Stimulated activated CD4-positive, alpha-beta T cell treated with anti-CD3 and anti-CD28 coated beads, Interleukin-4, amount 100 ng/mL, for 24 hours (primary cell): ENCODE results near the gene BACH2.
"Not testable (repeated sequence)": the region's sequence is repeated elsewhere in the genome, so short reads cannot be mapped to it uniquely, and the experiment has no call there.

Source experiments
- DNase-seq: peaks from one replicate; pipeline ENCODE4 v3.0.0-alpha.2; 2020

BACH2 gene

GRCh38 chr6:90087106-90087833, 209.4 kb downstream of the BACH2 start:
- DNase-seq, result no peak

GRCh38 chr6:90086517-90086916, 210.1 kb downstream of the BACH2 start:
- DNase-seq, result no peak

- peak; percentile 55 for DNase-seq
Observed at GRCh38 chr6:90083891-90084290, 212.8 kb downstream of the BACH2 start.

- DNase-seq, result no peak
Observed at GRCh38 chr6:90082847-90083246, 213.8 kb downstream of the BACH2 start.

- DNase-seq, result peak; percentile 87
Observed at GRCh38 chr6:90080876-90081481, 215.7 kb downstream of the BACH2 start.

GRCh38 chr6:90079560-90080490, 216.8 kb downstream of the BACH2 start:
- DNase-seq, result peak; percentile 76

DNA sequence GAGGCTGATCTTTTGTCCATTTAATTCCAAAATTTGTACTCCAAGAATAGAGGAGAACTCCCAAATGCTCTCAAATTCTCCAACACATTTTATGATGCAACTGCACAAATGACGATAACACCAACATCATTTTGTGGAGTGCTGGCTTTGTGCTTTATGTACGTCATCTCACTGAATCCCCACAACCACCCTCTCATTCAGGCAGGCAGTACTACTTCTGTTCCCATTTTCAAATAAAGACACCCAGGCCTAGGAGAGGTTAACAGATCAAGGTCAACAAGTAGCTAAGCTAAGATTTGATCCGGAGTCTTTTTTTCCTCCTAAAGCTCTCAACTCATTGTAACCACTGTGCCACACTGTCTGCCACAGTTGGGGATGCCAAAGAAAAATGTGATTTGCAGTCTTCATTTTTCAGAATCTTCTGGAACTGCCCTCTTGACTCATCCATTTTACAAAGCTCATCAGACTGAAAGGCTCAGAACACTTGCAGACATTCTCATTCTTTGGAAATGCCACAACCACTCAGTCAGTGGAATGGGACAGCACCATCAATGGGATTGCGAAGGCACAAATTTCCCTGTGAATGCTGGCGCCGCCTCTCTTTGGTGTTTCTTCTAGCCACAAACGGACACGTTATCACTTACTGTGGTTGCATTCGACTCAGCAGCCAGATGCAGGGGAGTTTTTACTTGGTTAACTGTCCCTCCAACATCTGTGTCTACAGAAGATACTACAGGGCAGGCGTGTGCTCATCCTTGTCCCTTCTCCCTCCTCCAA, 217.9 kb downstream of the BACH2 start:
- DNase-seq, result peak; percentile 86

DNA sequence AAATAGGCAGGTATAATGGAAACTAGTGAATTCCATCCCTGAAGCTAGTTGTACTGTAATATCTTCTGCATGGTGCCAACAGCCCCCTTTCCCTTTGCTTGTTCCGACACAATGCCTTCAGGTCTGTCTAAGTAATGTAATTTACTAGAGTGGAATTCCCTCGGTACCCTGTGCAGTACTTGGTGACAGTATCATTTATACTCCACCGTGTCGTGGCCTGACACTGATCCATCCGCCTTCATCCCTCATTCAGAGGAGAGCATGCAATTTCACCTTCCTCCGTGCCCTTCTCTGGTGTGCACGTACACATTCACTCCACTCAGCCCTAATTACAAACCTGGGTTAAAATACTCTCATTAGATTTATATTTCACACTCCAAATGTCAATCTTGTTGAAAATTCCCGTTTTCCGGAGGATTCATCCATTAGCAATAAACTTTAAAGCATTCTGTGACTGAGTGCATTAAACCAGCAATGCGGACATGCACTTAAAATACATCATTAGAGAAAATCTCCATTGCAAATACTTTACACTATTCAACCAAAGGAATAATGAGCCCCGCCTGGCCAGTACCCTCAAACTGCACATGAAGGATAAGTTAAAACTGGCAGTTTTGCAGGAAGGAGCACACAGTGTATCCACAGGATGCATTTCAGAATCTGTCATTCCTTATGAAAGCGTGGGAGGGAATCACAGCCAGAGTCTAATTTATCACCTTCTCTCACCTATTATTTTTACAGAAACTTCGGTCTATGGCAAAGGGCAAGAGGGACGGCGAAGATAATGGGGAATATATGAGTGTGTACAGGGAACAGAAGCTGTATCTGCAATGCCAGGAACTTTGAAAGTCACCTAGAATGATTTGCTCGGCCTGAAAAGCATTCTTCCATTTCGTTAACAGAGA, 219.9 kb downstream of the BACH2 start:
- no peak for DNase-seq

DNA sequence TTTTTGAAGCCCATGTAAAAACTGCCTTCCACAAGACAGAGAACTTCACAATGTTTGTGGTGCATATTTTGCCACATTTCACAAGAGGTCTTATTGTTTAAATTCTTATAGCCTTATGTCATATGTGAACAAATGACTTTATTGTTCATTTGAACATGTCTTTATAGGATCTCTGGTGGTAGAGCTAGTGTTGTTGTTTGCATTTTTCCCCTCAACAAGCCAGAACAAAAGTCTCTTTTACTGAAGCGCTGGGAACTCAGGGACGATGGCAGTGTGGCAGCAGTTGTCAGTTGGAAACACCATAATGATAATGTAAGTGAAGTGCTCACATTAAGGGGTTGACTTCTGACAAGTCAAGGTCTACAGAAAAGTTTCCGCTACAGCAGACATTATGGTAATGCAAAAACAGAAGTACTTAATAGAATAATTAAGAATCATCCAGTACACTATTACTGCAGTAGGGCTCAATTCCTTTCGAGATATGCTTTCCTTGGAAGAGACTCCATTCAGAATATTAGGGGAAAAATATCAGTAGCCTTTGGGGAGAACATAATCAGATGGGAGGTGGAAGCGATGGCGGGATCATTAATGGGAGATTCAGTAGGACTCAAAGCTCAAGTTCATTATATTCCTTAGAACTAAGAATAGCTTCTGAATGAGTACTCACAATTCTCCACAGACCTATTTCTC, 222.3 kb downstream of the BACH2 start:
- no peak for DNase-seq

DNA sequence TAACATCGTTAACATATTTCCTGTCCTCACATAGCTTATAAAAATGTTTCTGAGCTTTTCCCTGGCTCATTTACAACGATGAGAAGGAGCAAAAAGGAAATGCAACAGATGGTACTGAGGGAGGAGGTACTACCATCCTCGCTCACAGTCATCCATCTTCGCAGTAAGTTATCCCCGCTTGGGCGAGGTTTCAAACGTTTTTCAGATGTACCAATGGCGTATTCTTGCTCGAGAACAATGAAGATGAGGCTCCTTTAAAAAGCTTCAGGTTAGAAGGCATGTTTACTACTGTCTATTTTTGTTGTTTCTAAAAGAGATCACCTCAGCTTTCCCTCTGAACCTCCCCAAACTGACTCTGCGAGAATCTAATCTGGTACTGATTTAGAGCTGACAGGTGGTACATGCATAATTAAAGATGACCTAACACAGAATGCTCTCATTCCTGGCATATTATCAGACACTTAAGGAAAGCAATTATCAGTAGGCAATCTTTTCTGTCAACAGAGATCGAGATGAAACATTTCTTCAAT, 223.6 kb downstream of the BACH2 start:
- no peak for DNase-seq

GRCh38 chr6:90072501-90072900, 224.1 kb downstream of the BACH2 start:
- no peak for DNase-seq

DNA sequence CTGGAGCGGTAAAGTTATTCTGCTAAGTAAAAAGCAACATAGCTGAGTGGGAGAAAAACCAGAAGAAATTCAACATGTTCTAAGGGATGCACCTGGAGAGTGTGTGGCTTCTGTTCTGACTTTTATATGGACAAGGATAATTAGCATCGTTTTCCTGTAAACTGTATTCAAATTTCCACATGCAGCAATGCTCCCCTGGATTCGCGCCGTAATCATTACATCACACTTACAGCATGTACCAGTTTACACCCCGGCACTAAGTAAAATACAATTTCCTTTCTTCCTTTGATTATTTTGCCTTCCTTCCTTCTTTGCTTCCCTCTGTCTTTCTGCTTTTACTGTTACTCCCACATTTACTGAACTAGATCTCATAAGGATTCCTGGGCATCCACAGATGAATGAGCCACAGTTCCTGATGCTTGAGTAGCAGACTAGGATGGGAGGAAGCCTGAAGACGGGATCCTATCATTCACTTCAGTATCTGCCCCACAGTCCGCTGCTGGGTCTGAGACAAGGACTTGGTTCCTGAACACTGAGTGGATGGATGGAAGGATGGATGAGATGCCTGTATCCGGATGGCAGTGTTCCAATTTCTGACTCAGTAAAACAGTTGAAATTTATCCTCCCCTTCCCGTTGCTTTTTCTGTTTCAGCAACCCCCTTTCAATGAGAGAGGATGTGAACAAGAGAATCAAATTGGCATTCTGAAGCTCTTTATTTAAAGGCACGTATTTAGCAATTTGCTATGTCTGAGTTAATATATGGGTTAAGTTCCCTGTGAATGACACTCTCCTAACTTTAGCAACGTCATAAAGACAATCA, 227.7 kb downstream of the BACH2 start:
- no peak for DNase-seq

DNA sequence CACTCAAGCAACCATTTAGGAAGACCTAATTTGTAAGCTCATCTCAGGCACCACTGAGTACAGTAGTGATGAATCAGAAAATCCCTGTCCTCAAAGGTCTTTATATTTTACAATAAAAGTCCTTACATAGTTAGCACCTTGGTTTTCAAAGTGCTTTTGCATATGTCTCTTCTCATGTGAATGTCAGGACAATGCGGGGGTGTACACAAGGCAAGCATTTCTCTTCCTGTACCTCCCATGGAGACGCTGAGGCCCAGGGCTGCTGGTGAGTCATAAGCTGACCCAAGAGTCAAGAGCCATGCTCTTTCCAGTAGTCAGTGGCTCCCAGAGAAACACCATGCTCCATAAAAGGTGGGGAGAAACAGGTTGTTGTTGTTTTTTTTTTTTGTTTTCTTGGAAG, 228.4 kb downstream of the BACH2 start:
- DNase-seq, result peak; percentile 46

- no peak for DNase-seq
Observed at GRCh38 chr6:90066697-90067096, 229.9 kb downstream of the BACH2 start.

DNA sequence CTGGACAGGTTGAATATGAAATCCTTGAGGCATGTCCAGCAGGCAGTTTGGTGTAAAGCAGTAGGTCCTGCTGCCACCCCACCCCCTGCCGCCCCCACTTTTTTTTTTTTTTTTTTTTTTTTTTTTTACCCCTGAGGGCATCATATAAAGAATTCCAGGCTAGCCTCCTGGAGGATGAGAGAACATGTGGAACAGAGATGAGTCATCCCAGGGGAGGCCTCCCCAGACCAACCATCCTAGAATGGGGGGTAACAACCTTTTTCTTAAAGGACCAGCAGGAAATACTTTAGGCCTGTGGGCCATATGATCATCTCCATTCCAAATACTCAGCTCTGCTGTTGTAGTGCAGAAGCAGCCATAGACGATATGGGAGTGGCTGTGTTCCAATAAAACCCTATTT, 231.5 kb downstream of the BACH2 start:
- no peak for DNase-seq

- no peak for DNase-seq
Observed at GRCh38 chr6:90062667-90063066, 234.0 kb downstream of the BACH2 start.

DNA sequence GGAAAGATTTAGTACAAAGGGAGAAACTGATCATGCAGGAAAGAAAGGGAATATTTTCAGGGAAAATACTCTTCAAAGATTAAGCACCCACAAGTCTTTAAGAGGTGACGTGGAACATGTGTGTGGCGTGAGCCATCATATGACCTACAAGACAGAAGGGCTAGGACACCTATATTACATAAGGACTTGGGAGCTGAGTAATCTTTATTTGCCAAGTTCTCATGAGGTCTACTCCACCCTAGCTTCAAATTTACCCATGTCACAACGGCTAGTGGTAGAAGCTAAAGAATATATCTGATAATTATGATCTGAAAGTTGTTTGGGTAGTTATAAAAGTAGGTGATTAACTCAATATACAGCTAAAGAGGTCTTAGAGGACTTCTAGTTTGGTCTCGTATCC, 234.6 kb downstream of the BACH2 start:
- DNase-seq, result no peak

DNA sequence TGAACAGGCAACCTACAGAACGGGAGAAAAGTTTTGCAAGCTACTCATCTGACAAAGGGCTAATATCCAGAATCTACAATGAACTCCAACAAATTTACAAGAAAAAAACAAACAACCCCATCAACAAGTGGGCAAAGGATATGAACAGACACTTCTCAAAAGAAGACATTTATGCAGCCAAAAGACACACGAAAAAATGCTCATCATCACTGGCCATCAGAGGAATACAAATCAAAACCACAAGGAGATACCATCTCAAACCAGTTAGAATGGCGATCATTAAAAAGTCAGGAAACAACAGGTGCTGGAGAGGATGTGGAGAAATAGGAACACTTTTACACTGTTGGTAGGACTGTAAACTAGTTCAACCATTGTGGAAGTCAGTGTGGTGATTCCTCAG, 237.5 kb downstream of the BACH2 start:
- DNase-seq, result not testable (repeated sequence)

DNA sequence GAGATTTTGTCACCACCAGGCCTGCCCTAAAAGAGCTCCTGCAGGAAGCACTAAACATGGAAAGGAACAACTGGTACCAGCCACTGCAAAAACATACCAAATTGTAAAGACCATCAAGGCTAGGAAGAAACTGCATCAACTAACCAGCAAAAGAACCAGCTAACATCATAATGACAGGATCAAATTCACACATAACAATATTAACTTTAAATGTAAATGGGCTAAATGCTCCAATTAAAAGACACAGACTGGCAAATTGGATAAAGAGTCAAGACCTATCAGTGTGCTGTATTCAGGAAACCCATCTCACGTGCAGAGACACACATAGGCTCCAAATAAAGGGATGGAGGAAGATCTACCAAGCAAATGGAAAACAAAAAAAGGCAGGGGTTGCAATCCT, 240.7 kb downstream of the BACH2 start:
- DNase-seq, result not testable (repeated sequence)

- DNase-seq, result not testable (repeated sequence)
Observed at GRCh38 chr6:90054193-90054592, 242.4 kb downstream of the BACH2 start.
